ENCODE results near the gene FILIP1L. TPM values are rescaled to one million over a fixed set of nuclear protein-coding genes. Genes with fewer than 3 reads are reported as not detected.

Gene FILIP1L
- total and polyA plus RNA-seq, 2 of the 13 experiments (the other 11 are each of a cell fraction or from before 2014, with no cell fraction given) = 8.1 to 187 TPM

GRCh38 chr3:100088735-100089368 is 25.4 kb downstream of the FILIP1L start (continued):
- TF ChIP-seq ZNF674 (CRISPR knock-in tag; IDR thresholded peaks at IDR 0.05; ENCODE audit: low read depth) = no peak
- no peak for TF ChIP-seq ATF6 (CRISPR knock-in tag; conservative IDR thresholded peaks at IDR 0.05)
- no peak for TF ChIP-seq SMAD1 (CRISPR knock-in tag; IDR thresholded peaks at IDR 0.05; ENCODE audit: borderline replicate concordance, low read depth)
- TF ChIP-seq TCF7 (IDR thresholded peaks at IDR 0.05; ENCODE audit: low read depth) = peak; percentile 48; the same call in 1 of the 2 replicates
- no peak for TF ChIP-seq TSC22D2 (CRISPR knock-in tag; IDR thresholded peaks at IDR 0.05; ENCODE audit: borderline replicate concordance)
- no peak for TF ChIP-seq ARNT (IDR thresholded peaks at IDR 0.05)
- peak; percentile 13 for TF ChIP-seq TEAD3 (CRISPR knock-in tag; optimal IDR thresholded peaks at IDR 0.05; ENCODE audit: borderline replicate concordance)
- no peak for TF ChIP-seq HIVEP1 (CRISPR knock-in tag; IDR thresholded peaks at IDR 0.05)
- no peak for TF ChIP-seq GMEB1 (CRISPR knock-in tag; IDR thresholded peaks at IDR 0.05; ENCODE audit: borderline replicate concordance)
- TF ChIP-seq ZNF235 (CRISPR knock-in tag; IDR thresholded peaks at IDR 0.05; ENCODE audit: borderline replicate concordance) = no peak
- no peak for TF ChIP-seq ZNF333 (CRISPR knock-in tag; IDR thresholded peaks at IDR 0.05; ENCODE audit: borderline replicate concordance)
- no peak for TF ChIP-seq ONECUT2 (CRISPR knock-in tag; IDR thresholded peaks at IDR 0.05)
- no peak for TF ChIP-seq ZBTB42 (CRISPR knock-in tag; IDR thresholded peaks at IDR 0.05)
- TF ChIP-seq MED13 (CRISPR knock-in tag; IDR thresholded peaks at IDR 0.05) = no peak
- no peak for TF ChIP-seq CREB1 (IDR thresholded peaks at IDR 0.05)
- peak; percentile 44; the same call in 1 of the 2 replicates for TF ChIP-seq CREB1 (CRISPR knock-in tag; IDR thresholded peaks at IDR 0.05)
- TF ChIP-seq ZNF619 (CRISPR knock-in tag; IDR thresholded peaks at IDR 0.05) = no peak
- no peak for TF ChIP-seq HDAC6 (IDR thresholded peaks at IDR 0.05; ENCODE audit: low read depth, low read length)
- TF ChIP-seq GATAD2A (CRISPR knock-in tag; IDR thresholded peaks at IDR 0.05) = peak; percentile 69
- TF ChIP-seq PATZ1 (CRISPR knock-in tag; IDR thresholded peaks at IDR 0.05) = no peak

Measured in HepG2 (cell line).